ENCODE data around the gene SESTD1.

Gene SESTD1

GRCh38 chr2:179268277-179268925 is 3.8 kb upstream of the SESTD1 start:
- H3K4me3 ChIP-seq (ENCODE audit: low read length) = no peak overlapping the region
- DNase-seq (ENCODE audit: low read depth) = no peak
- TF ChIP-seq CTCF (conservative IDR thresholded peaks at IDR 0.05; ENCODE audit: low read depth, low read length) = no peak

- H3K4me3 ChIP-seq (ENCODE audit: low read length) = no peak overlapping the region
- TF ChIP-seq CTCF (conservative IDR thresholded peaks at IDR 0.05; ENCODE audit: low read depth, low read length) = no peak
- DNase-seq (ENCODE audit: low read depth) = no peak
These were observed 1.6 kb upstream of the SESTD1 start for GRCh38 chr2:179266271-179266670.

- TF ChIP-seq CTCF (conservative IDR thresholded peaks at IDR 0.05; ENCODE audit: low read depth, low read length) = no peak
- no peak for DNase-seq (ENCODE audit: low read depth)
- H3K4me3 ChIP-seq (ENCODE audit: low read length) = peak overlapping the region; percentile 53
These were observed 464 bp upstream of the SESTD1 start for GRCh38 chr2:179265082-179265510.

GRCh38 chr2:179263446-179264367 is 925 bp downstream of the SESTD1 start:
- H3K4me3 ChIP-seq (ENCODE audit: low read length) = peak overlapping the region; percentile 77
- no peak for DNase-seq (ENCODE audit: low read depth)
- no peak for TF ChIP-seq CTCF (conservative IDR thresholded peaks at IDR 0.05; ENCODE audit: low read depth, low read length)

GRCh38 chr2:179263015-179263414 is 1.6 kb downstream of the SESTD1 start:
- TF ChIP-seq CTCF (conservative IDR thresholded peaks at IDR 0.05; ENCODE audit: low read depth, low read length) = no peak
- H3K4me3 ChIP-seq (ENCODE audit: low read length) = peak overlapping the region; percentile 77
- DNase-seq (ENCODE audit: low read depth) = peak; percentile 46

GRCh38 chr2:179262077-179262660 is 2.5 kb downstream of the SESTD1 start:
- no peak overlapping the region for H3K4me3 ChIP-seq (ENCODE audit: low read length)

More at GRCh38 chr2:179262077-179262660, 2.5 kb downstream of the SESTD1 start:
- DNase-seq (ENCODE audit: low read depth) = no peak
- TF ChIP-seq CTCF (conservative IDR thresholded peaks at IDR 0.05; ENCODE audit: low read depth, low read length) = no peak

Measured in retinal pigment epithelial cell (primary cell).